NCI-H1694 (cell line): ENCODE data around the gene RALA.
"Not testable (repeated sequence)": the region's sequence is repeated elsewhere in the genome, so short reads cannot be mapped to it uniquely, and the experiment has no call there.

Experiments used
- DNase-seq: peaks from one replicate; lab custom pipeline; 2025; lab: John Stamatoyannopoulos, UW

Gene RALA

DNA sequence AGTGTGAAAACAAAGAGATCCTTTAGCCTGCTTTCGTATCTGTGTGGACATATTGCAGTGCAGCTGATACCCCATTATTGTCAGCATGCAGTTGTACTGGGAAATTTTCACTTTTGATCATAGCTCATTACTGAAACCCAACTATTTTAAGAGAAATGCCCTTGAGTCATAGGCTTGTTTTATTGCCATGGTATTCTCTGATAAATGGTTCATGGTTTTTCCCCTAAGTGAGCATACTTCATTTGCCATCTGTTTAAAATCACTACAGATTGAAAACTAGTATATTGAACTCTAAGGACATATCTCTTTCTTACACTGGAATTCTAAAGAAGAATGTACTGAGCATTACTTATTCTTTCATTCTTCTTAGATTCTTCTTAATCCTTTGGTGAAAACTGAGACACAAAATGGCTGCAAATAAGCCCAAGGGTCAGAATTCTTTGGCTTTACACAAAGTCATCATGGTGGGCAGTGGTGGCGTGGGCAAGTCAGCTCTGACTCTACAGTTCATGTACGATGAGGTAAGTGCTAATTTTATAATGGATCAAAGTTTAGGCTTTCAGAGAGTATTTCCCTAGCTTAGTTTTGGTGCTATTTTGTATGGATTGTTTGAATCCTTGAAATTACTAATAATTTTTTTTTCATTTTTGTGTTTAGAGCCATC lies 63.0 kb downstream of the RALA start:
- DNase-seq = no peak

DNA sequence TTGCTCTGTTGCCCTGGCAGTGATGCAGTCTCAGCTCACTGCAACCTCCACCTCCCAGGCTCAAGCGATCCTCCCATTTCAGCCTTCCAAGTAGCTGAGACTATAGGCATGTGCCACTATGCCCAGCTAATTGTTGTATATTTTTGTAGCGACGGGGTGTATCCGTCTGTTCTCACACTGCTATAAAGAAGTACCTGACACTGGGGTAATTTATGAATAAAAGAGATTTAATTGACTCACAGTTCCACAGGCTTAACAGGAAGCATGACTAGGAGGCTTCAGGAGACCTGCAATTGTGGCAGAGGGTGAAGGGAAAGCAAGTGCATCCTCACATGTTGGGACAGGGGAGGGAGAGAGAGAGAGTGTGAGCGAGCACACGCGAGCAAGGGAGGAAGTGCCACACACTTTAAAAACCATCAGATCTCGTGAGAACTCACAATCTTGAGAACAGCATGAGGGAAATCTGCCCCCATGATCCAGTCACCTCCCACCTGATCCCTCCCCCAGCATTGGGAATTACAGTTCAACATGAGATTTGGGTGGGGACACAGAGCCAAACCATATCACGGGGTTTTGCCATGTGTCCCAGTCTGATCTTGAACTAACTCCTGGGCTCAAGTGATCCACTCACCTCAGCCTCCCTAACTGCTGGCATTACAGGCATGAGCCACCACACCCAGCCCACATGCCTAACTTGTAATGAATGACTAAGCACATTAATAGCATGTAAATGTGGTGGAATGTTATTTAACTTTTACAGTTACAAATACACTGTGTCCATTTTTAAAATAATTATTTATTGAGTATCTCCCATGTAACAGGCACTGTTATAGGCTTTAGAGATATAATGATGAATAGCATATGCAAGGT lies 65.5 kb downstream of the RALA start:
- no peak for DNase-seq

DNA sequence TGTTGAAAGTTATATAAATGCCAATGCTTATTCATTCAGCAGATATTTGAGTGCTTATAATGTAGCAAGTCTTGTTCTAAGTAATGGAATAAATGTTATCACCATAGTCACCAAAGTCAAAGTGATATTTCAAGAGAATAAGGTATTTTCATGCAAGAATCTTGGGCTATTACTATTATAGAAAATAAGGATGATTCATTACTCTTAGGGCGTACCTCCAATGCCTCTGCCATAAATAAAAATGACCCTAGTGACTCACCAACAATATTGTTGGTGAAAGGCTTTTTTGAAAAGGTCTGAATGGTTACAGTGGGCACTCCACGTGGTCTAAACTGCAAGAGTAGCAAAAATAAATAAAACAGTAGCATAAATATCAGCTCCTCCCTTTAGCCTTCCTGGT lies 68.4 kb downstream of the RALA start:
- no peak for DNase-seq

DNA sequence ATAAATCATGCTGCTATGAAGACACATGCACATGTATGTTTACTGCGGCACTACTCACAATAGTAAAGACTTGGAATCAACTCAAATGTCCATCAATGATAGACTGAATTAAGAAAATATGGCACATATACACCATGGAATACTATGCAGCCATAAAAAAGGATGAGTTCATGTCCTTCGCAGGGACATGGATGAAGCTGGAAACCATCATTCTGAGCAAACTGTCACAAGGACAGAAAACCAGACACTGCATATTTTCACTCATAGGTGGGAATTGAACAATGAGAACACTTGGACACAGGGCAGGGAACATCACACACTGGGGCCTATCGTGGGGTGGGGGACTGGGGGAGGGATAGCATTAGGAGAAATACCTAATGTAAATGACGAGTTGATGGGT lies 69.7 kb downstream of the RALA start:
- not testable (repeated sequence) for DNase-seq

DNA sequence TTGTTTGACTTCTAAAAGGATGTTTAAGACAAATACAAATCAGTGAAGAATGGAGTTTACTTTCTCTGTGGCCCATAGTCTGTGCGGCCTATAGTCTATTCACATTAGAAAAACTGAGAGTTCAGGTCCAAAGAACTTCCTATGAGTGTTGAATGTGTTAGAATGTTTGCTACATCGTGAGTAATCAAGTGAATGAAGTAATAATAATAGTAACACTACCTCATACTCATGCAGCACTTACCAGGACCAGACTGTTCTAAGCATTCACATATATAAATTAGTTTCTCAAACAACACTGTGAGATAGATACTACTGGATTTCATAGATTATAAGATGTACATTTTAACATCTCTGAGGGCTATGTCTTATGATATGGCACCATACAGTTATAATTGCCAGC lies 70.4 kb downstream of the RALA start:
- no peak for DNase-seq

DNA sequence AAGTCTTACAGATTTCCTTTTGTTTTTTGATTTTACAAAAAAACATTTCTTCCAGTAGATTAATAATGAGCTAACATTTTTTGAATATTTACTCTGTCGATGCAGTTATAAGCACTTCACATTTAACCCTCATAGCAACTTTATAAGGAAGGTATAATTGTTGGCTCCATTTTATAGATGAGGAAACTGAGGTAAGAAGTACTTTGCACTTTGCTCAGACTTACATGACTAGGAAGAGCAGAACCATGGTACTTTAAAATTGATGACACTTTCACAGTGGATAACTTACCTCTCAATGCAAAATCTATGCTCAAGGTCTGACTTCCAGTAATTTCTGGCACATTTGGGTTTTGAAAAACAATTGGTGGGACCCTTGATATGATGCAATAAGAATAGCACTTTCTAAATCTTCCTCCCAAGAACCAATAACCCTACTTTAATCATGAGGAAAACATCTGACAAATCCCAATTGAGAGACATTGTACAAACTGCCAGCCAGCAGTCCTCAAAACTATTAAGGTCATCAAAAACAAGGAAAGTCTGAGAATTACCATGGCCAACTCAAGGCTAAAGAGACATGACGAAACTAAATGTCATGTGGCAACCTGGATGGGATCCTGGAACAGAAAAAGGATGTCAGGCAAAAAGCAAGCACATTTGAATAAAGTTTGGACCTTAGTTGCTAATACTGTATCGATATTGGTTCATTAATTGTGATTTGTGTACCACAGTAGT lies 72.6 kb downstream of the RALA start:
- no peak for DNase-seq

DNA sequence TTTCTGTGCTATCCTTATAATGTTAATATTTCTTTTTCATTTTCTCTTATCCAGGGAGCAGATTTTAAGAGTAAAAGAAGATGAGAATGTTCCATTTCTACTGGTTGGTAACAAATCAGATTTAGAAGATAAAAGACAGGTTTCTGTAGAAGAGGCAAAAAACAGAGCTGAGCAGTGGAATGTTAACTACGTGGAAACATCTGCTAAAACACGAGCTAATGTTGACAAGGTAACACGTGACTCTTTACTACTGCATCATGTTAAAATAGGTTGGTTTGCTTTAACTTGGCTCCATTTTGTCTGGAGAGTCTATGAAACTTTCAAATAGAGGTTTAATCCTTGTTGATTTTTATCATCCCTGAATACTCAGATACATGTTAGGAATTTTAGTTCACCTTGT lies 73.3 kb downstream of the RALA start:
- no peak for DNase-seq

DNA sequence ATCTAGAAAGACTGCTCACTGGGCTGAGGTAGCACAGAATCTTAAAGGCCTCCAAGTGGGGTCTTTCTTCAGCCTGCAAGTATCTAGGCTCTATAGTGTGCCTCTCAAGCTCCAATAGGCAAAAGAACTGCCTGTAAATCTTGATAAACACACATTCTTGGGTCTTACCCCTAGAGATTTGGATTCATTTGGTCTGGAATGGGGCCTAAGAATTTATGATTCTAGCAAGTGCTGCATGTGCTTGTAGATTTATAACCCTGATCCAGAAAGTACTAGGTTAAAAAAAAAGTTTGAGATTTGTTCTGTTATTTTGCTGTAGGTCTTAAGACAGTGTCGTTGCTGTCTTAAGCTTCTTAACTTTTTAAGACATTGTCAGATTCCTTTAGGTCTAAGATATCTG lies 74.1 kb downstream of the RALA start:
- DNase-seq = no peak

DNA sequence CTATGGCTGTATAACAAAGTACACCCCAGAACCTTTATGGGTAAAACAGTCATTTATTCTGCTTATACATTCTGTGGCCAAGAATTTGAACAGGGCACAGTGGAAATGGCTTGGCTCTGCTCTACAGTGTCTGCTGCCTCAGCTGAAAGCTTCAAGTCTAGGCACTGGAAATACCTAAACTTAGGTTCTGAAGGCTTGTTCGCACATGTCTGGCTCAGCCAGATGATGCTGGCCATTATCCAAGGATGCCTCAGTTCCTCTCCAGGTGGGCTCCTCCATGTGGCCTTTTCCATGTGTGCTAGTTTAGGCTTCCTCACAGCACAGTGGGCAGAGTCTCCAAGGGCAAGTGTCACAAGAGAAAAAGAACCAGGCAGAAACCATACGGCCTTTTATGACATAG lies 76.8 kb downstream of the RALA start:
- no peak for DNase-seq

DNA sequence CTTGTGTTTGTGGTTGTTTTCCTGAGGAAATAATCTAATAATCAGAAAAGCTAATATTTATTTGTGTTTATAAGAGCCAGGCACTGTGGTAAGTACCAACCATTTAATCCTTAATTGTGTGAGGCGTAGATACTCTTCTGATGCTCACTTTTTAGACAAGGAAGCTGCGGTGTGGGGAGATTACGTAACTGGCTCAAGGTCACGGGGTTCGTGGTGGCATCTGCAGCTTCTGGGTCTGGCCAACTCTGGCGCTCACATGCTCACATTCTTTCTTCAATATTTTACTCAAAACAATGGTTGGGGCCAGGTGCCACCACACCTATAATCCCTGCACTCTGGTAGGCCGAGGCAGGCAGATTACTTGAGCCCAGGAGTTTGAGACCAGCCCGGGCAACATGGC lies 77.6 kb downstream of the RALA start:
- no peak for DNase-seq

DNA sequence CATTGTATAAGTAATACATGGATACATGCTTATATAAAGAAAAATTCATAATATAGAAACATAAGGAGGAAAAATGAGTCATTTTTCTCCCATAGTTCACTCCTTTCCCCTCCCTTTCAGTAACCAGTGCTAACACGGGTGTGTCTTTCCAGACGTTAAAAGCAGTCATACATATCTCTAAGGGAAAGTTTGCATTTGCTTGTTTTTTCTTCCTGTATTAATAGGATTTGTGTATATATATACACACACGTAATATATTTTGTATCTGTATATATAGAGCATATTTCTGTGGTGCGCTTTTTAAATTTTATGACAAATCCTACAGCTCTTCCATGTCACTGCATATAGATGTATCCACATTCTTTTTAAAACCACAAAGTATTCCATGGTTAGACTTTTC lies 78.8 kb downstream of the RALA start:
- DNase-seq = no peak

DNA sequence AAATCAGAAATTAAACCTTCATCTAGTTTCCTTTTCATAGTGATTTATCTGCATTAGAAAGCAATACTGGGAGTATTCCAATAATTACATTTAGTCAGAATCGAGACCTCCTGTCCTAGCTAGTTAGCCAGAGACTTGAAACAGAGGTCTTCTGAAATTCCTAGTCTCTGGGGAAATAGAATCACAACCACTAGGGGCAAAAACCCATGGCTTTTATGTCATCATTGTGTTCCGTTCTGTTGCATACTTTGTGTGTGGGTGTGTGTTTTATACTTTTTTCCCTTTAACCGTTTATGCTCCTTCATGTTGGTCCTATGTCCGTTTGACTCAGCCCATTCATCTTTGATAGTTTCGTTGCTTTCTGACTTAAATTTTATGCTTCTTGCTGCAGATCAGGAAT lies 79.8 kb downstream of the RALA start:
- DNase-seq = no peak

DNA sequence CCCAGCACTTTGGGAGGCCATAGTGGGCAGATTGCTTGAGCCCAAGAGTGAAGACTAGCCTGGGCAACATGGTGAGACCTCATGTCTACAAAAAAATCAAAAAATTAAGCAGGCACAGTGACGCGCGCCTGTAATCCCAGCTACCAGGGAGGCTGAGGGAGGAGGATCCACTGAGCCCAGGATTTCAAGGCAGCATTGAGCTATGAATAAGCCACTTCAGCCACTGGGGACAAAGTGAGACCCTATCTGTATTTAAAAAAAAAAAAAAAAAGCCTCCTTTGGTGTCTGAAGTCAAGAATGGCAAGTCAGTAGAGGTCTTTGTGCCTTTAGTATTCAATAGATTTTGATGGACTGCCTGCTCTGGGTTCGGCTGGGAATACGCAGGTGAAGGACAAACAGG lies 85.7 kb downstream of the RALA start:
- no peak for DNase-seq

DNA sequence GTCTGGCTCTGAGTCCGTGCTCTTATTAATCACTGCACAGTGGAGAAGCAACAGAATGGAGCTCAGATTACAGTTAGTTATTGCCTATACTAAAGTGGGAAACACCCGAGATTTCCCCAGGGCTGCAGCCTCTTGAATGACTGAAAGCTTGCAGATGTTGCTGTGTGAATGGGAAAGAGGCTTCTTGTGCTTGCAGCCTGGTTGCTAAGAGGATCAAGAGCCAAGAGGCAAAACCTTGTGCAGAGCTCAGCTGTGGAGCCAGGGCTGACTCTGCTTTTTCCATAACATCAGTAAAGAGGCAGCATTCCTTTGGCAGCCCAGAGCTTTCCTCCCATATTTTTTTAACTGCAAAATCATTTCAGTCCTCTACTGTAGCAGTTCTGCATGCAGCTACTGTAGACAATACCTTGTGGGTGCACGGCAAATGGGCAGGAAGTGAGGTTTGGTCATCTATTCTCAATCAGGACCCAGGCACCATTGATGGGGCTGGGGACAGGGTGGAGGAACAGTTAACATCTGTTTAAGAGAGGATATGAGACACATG lies 86.5 kb downstream of the RALA start:
- no peak for DNase-seq

DNA sequence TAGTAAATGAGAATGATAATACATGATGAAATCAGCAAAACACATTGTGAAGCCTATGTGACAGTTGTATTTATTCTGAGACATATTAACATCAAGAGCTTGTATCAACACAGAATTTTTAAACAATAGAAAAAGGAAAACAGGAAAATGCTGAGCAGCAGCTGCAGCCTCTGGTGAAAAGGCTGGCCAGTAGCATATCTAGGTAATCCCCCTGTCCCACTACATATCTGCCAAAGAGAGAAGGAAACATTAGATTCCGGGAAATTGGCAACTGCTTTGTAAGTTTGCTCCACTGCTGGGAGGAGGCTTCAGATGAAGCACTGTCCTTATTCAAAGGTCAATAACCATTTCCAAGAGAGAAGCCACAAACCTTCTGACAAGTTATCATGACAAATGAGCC lies 89.4 kb downstream of the RALA start:
- no peak for DNase-seq

DNA sequence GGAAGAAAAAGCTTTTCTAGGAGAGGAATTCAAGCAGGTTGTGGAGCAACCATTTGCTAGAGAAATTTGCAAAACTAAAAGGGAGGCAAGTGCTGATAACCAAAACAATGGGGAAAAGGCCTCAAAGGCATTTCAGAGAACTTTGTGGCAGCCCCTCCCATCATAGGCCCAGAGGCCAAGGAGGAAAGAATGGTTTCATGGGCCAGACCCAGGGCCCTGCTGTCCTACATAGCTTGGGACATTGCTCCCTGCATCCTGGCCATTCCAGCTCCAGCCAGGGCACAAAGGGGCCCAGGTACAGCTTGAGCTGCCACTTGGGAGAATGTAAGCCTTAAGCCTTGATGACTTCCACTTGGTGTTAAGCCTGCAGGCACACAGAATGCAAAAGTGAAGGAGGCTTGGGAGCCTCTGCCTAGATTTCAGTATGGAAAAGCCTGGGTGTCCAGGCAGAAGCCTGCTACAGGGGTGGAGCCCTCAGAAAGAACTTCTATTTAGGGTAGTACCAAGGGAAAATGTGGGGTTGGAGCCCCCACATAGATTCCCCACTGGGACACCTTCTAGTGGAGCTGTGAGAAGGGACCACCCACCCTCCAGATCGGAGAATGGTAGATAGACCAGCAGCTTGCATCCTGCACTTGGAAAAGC lies 91.2 kb downstream of the RALA start:
- DNase-seq = no peak

DNA sequence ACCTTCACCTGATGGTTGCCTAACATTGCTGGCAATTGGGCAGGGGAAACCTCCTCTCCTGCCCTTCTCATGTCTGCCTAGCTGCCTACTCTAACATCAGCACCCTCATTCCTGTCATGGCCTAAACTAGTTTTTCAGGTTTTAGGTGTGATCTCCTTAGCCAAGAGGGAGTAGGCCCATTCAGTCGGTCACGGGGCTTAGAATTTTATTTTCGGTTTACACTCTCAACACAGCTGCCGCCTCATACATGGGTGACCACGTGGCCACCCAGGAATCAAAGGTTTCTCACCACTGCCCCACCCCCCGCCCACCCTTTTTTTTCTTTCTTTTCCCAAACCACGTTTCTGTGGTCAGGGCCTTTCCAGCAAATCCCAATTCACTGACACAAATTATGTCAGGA lies 97.2 kb downstream of the RALA start:
- DNase-seq = no peak

DNA sequence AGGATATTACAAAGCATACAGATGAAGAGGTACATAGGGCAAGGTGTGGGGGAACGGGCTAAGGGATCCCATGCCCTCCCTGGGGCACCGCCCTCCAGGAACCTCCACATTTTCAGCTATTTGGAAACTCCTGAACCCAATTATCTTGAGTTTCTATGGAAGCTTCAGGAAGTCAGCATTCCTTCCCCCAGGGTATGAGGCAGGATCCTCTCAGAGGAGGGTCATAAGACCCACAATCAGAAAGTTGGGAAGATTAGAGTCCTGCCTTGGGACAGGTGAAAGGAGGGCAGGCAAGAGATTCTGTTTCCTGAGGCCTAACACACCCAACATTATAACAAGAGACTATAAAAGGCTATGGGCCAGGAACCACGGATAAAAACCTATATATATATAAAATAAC lies 98.0 kb downstream of the RALA start:
- no peak for DNase-seq

DNA sequence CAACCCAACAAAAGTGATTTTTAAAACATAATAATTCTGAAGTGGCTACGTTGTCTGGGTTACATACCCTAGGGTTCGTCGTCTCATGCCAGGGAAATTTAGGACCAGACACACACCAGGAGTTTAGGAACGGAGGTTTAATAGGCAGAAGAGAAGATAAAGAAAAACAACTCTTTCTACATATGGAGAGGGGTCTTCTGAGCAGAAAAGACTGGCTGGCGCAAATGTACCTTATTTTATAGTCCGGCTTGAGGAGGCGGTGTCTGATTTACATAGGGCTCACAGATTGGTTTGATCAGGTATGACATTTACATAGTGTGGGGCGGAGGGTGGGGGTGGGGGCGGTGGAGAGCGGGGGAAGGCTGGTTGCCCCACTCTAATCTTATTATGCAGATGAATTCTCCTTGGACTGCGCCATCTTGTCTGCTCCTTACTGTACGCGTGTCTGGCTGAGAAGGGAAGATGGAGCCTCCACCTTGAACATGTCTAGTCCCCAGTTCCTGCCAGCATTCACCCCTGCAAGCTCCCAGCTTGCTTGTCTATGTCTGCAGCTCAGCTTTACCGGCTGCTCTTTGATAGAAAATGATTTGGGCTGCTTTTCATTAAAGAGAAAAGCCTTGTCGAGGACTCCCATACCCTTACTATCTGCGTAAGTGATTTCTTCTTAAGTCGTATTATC lies 98.7 kb downstream of the RALA start:
- DNase-seq = no peak

DNA sequence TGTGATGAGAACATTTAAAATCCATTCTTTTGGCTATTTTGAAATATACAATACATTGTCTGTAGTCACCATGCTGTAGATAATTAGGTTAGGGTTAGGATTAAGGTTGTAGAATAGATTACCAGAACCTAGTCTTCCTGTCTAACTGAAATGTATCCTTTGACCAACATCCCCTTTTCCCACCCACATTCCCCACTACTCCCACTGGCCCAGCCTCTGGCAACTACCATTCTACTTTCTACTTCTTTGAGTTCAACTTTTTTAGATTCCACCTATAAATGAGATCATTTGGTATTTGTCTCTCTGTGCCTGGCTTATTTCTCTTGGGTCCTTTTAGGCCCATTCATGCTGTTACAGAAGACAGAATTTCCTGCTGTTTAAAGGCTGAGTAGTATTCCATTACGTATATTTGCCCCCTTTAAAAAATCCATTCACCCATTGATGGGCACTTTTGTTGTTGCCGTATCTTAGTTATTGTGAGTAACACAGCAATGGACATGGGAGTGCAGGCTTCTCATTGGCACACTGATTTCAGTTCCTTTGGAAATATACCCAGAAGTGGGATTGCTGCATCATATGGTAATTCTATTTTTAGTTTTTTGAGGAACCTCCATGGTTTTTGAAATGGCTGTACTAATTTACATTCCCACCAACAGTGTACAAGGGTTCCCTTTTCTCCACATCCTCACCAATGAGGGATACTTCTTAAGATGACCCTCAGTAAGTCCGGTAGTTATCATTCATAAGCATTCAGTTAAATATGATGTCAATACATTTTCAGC lies 104.0 kb downstream of the RALA start:
- DNase-seq = no peak
